Putamen (tissue), 1 donor: ENCODE data around the gene FRMD4A.
"Not testable (repeated sequence)": the region's sequence is repeated elsewhere in the genome, so short reads cannot be mapped to it uniquely, and the experiment has no call there.

Source experiments
- DNase-seq: peaks from one replicate; pipeline ENCODE4 v3.0.0-alpha.2; 2016; ENCODE audit warnings: low spot score

Gene FRMD4A

GRCh38 chr10:13909516-13910258 is 421.0 kb downstream of the FRMD4A start:
- no peak for DNase-seq

GRCh38 chr10:13908475-13908874 is 422.2 kb downstream of the FRMD4A start:
- DNase-seq: no peak

- DNase-seq: no peak
These were observed 423.2 kb downstream of the FRMD4A start for GRCh38 chr10:13907570-13907969.

- DNase-seq: no peak
These were observed 425.4 kb downstream of the FRMD4A start for GRCh38 chr10:13905281-13905680.

GRCh38 chr10:13904064-13904463 is 426.7 kb downstream of the FRMD4A start:
- no peak for DNase-seq

GRCh38 chr10:13902868-13903587 is 427.7 kb downstream of the FRMD4A start:
- DNase-seq: no peak

GRCh38 chr10:13899941-13900340 is 430.8 kb downstream of the FRMD4A start:
- DNase-seq: no peak

- DNase-seq: not testable (repeated sequence)
These were observed 434.6 kb downstream of the FRMD4A start for GRCh38 chr10:13896146-13896545.

- no peak for DNase-seq
These were observed 436.2 kb downstream of the FRMD4A start for GRCh38 chr10:13894412-13895093.

- DNase-seq: no peak
These were observed 436.8 kb downstream of the FRMD4A start for GRCh38 chr10:13893926-13894325.

GRCh38 chr10:13892871-13893270 is 437.9 kb downstream of the FRMD4A start:
- no peak for DNase-seq

GRCh38 chr10:13892001-13892491 is 438.7 kb downstream of the FRMD4A start:
- no peak for DNase-seq

- no peak for DNase-seq
These were observed 439.4 kb downstream of the FRMD4A start for GRCh38 chr10:13891128-13892000.

- peak; percentile 78 for DNase-seq
These were observed 440.2 kb downstream of the FRMD4A start for GRCh38 chr10:13890233-13891127.

- DNase-seq: no peak
These were observed 443.0 kb downstream of the FRMD4A start for GRCh38 chr10:13887761-13888160.

- DNase-seq: peak; percentile 97
These were observed 445.3 kb downstream of the FRMD4A start for GRCh38 chr10:13885238-13885990.

- DNase-seq: no peak
These were observed 446.9 kb downstream of the FRMD4A start for GRCh38 chr10:13883636-13884444.

GRCh38 chr10:13882119-13882711 is 448.5 kb downstream of the FRMD4A start:
- peak; percentile 43 for DNase-seq

GRCh38 chr10:13880760-13881159 is 450.0 kb downstream of the FRMD4A start:
- DNase-seq: no peak
